Lower lobe of right lung (tissue), 2 donors: ENCODE measurements around the gene TPP2. TPM values are rescaled to one million over a fixed set of nuclear protein-coding genes. Genes with fewer than 3 reads are reported as not detected.

Experiments
- ATAC-seq, 2 donors: fragments of 200-7000 bp; cut with Tn5 transposase; one replicate each; pipeline ENCODE4 v1.9.1; 2020 to 2022; ENCODE audit warnings: mild to moderate bottlenecking in 2 of 2, moderate library complexity in 2 of 2
- DNase-seq: peaks from one replicate; pipeline ENCODE4 v3.0.0-alpha.2; 2020
- H3K27ac ChIP-seq: fragments of 200-600 bp; one replicate; pipeline ENCODE4 v1.8.0; 2022
- H3K27me3 ChIP-seq: fragments of 200-600 bp; one replicate; pipeline ENCODE4 v1.8.0; 2022; ENCODE audit warnings: low read depth
- H3K36me3 ChIP-seq: fragments of 200-600 bp; one replicate; pipeline ENCODE4 v1.8.0; 2022; ENCODE audit warnings: mild to moderate bottlenecking
- H3K4me1 ChIP-seq: fragments of 200-600 bp; one replicate; pipeline ENCODE4 v1.8.0; 2022
- H3K4me3 ChIP-seq: fragments of 200-600 bp; one replicate; pipeline ENCODE4 v1.8.0; 2022; ENCODE audit warnings: mild to moderate bottlenecking
- H3K9me3 ChIP-seq: fragments of 200-600 bp; one replicate; pipeline ENCODE4 v1.8.0; 2022
- intact Hi-C: fragments of 100-400 bp; cut with DNase I; formaldehyde crosslinking; loops from one replicate; pipeline ENCODE4 v1.11.0; 2022
- total RNA-seq: library from RNA; stranded (reverse); fragmentation: NEBNext Ultra II Directional; extraction: Animal tissue kit (Norgen Biotek cat#: 25700); gene quantifications from one replicate; pipeline ENCODE4 v1.2.1, GENCODE V29; 2021
- TF ChIP-seq, protein P1 (sequence below): fragments of 200-600 bp; IDR thresholded peaks from one replicate; pipeline ENCODE4 v1.8.0; 2022; ENCODE audit warnings: antibody characterized with exemption, mild to moderate bottlenecking
- donor health status: DM: no; HTN: yes; CAD: no; lungs with severe emphysema.

Gene TPP2
- total RNA-seq, 1 donor from 2014 or later = 41.7 TPM

DNA sequence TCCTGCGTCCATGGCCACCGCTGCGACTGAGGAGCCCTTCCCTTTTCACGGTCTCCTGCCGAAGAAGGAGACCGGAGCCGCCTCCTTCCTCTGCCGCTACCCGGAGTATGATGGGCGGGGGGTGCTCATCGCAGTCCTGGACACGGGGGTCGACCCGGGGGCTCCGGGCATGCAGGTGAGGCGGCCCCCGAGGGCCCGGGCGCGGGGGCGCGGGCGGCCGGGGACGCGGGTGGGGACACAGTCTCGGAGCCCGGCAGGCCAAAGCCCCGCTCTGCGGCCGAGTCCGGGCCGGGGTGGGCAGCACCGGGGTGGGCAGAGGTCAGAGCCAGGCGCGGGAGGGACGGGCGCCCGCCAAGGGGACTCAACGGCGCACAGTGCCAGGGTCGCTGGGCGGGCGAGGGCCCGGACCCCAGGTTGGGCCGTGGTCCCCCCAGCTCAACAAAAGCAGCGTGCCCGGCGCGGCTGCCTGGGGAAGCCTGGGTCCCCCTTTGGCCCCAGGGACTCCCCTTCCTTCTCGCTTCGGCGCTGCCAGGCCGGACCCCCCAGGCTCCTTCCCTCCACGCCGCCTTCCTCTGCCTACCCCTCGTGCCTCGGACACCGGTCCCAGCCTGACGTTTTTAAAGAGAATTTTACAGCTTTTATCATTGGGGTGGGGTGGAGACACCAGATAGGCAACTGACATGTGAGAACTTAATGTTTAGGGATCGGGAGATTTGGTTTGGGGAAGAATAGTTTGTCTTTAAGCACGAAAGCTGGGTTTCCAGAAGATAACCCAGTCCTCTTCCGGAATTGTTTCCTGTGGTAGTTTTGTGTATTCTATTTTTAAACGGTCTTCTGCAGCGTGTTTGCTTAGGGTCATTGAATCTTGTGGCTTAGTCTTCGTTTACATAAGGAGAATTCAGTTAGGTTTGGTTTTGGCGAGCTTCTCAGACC lies 509 bp downstream of the TPP2 start:
- intact Hi-C loops = no loop called here
- H3K4me3 ChIP-seq = peak overlapping the region; percentile 91
- H3K27ac ChIP-seq = peak overlapping the region; percentile 100
- no peaks in the 10 kb centered on the region for H3K36me3 ChIP-seq
- no peaks in the 10 kb centered on the region for H3K27me3 ChIP-seq
- TF ChIP-seq, protein P1, sequence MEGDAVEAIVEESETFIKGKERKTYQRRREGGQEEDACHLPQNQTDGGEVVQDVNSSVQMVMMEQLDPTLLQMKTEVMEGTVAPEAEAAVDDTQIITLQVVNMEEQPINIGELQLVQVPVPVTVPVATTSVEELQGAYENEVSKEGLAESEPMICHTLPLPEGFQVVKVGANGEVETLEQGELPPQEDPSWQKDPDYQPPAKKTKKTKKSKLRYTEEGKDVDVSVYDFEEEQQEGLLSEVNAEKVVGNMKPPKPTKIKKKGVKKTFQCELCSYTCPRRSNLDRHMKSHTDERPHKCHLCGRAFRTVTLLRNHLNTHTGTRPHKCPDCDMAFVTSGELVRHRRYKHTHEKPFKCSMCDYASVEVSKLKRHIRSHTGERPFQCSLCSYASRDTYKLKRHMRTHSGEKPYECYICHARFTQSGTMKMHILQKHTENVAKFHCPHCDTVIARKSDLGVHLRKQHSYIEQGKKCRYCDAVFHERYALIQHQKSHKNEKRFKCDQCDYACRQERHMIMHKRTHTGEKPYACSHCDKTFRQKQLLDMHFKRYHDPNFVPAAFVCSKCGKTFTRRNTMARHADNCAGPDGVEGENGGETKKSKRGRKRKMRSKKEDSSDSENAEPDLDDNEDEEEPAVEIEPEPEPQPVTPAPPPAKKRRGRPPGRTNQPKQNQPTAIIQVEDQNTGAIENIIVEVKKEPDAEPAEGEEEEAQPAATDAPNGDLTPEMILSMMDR = no peak
- DNase-seq = peak; percentile 55
- H3K4me1 ChIP-seq = peaks cover 58% of the 10 kb centered on the region
- peak; percentile 24 to 26 for ATAC-seq
- H3K9me3 ChIP-seq = no peaks in the 10 kb centered on the region

DNA sequence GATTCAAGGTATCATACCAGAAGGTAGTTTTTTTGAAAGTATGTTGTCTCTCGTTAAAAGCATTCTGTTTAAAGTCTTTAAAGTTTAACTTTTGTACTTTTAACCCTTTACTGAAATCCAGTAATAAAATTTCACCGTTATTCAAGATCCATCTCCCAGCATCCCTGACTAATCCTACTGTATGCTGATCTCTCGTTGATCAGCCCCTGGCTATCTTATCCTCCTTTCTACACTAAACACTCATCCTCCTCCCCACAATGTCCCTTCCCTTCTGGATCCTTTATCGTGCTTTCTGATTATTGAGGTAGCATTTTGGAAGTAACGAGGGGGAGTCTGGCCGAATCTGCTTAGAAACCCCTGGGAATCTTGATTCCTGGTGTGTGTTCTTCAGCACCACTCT lies 1.3 kb downstream of the TPP2 start:
- H3K4me1 ChIP-seq = peaks cover 53% of the 10 kb centered on the region
- peak overlapping the region; percentile 100 for H3K27ac ChIP-seq
- no peaks in the 10 kb centered on the region for H3K9me3 ChIP-seq
- peak overlapping the region; percentile 91 for H3K4me3 ChIP-seq
- no peaks in the 10 kb centered on the region for H3K27me3 ChIP-seq
- intact Hi-C loops = no loop called here
- DNase-seq (no peak), ATAC-seq (no peak)
- no peaks in the 10 kb centered on the region for H3K36me3 ChIP-seq
- TF ChIP-seq, protein P1 = no peak

DNA sequence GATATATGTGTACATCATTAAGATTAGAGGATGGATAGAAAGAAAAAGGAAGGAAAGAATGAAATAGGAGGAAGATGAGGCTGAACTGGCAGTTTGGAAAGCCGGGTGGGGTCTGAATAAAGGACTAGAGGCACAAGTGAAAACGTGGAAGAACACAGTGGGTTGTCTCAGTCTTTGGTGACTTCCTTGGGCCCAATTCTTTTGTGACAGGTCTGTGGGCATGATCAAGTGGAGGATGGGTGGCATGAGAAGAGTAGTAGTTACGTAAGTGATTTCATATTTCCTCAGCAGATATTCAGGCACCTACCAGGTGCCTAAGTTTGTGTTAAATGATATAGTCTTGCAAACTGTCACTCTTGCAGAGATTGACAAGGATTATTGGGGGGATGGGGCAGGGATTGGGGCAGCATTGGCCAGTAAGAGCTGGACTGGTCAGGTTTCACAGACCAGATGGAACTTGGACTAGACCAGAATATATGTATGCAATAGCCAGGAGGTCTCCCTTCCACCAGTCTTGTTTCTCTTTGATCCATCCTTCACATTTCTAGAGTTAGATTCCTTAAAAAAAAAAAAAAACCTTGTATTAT lies 2.7 kb downstream of the TPP2 start:
- Histone ChIP-seq H3K4me3 (no peak overlapping the region), H3K4me1 (peaks cover 61% of the 10 kb centered on the region), H3K27me3 (no peaks in the 10 kb centered on the region), H3K27ac (no peak overlapping the region), H3K36me3 (peaks cover under 1% of the 10 kb centered on the region), H3K9me3 (no peaks in the 10 kb centered on the region)
- DNase-seq (no peak), ATAC-seq (no peak)
- intact Hi-C loops = no loop called here
- TF ChIP-seq, protein P1 = no peak

DNA sequence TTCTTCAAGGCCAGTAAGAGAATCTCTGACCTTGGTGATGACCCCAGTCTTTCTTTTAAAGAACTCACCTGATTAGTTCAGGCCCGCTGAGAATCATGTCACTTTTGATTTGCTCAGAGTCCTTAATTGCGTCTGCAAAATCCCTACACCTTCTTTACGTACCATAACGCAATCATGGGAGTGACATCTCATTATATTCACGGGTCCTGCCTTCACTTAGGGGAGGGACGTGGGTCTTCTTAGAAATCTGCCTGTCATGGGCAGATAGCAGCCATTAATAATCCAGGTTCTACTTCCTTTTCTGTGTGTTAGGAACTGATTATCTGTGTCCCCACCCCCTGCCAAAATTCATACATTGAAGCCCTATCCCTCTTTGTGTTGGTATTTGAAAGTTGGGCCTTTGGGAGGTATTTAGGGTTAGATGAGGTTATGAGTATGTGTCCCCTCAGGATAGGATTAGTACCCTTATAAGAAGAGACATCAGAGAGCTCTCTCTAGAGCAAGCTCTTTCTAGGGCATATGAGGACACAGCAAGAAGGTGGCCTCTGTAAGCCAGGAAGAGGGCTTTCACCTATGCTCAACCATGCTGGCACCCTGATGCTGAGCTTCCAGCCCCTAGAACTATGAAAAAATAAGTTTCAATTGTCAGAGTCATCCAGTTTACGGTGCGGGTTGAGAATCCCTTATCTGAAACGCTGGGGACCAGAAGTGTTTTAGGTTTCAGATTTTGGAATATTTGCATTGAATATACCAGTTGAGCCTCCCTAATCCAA lies 9.9 kb downstream of the TPP2 start:
- Histone ChIP-seq H3K27me3 (no peaks in the 10 kb centered on the region), H3K9me3 (no peaks in the 10 kb centered on the region), H3K27ac (no peak overlapping the region), H3K4me1 (peaks cover 29% of the 10 kb centered on the region), H3K36me3 (peaks cover 62% of the 10 kb centered on the region), H3K4me3 (no peak overlapping the region)
- intact Hi-C loops = no loop called here
- ATAC-seq = no peak
- DNase-seq = no peak
- TF ChIP-seq, protein P1 = no peak

DNA sequence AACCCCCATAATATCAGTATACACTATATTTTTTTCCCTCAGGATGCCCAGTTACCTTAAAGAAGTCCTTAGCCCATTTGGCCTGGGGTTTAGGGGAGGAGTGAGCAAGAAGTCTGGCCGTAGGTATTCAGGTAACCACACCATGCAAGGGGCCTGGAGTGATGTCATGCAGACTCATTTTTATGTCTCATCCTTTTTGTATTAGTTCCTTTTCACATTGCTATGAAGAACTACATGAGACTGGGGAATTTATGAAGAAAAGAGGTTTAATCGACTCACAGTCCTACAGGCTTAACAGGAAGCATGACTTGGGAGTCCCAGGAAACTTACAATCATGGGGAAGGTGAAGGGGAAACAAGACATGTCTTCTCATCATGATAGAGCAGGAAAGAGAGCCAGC lies 12.2 kb downstream of the TPP2 start:
- no peak for DNase-seq
- TF ChIP-seq, protein P1 = no peak
- Histone ChIP-seq H3K36me3 (peaks cover 66% of the 10 kb centered on the region), H3K4me3 (no peak overlapping the region), H3K27me3 (no peaks in the 10 kb centered on the region), H3K9me3 (no peaks in the 10 kb centered on the region), H3K27ac (no peak overlapping the region), H3K4me1 (peaks cover 13% of the 10 kb centered on the region)
- intact Hi-C loops = no loop called here
- no peak for ATAC-seq
